Small intestine (tissue), 7 donors: ENCODE results near the gene KAT2B. TPM values are rescaled to one million over a fixed set of nuclear protein-coding genes. Genes with fewer than 3 reads are reported as not detected.

Experiments
- DNase-seq, 2 donors: peaks; one replicate each; pipeline versions ENCODE4 v3.0.0 to v3.0.0-alpha.2; 2013
- FAIRE-seq: peaks from 2 replicates; lab custom pipeline; 2012; peaks lifted over from hg19 to GRCh38; lab: Jason Lieb, UNC
- H3K27ac ChIP-seq, 3 donors: one replicate each; pipeline ENCODE4 v1.5.1; 2013; ENCODE audit warnings: low read length in 2 of 3, mild to moderate bottlenecking in 2 of 3, control low read depth in 1 of 3, inconsistent platforms in 1 of 3, low read depth in 1 of 3, moderate library complexity in 1 of 3
- H3K27me3 ChIP-seq, 3 donors: one replicate each; pipeline ENCODE4 v1.6.1; 2013; ENCODE audit warnings: low read length in 3 of 3, inconsistent platforms in 1 of 3; ENCODE audit not compliant: control insufficient read depth in 3 of 3, insufficient read depth in 3 of 3
- H3K36me3 ChIP-seq, 3 donors: one replicate each; pipeline ENCODE4 v1.6.1; 2013; ENCODE audit warnings: low read length in 3 of 3, inconsistent platforms in 1 of 3, low read depth in 1 of 3, mild to moderate bottlenecking in 1 of 3, moderate library complexity in 1 of 3; ENCODE audit not compliant: control insufficient read depth in 3 of 3, insufficient read depth in 2 of 3
- H3K4me1 ChIP-seq, 3 donors: one replicate each; pipeline ENCODE4 v1.6.1; 2013; ENCODE audit warnings: low read length in 2 of 3, inconsistent platforms in 1 of 3, low read depth in 1 of 3, mild to moderate bottlenecking in 1 of 3, moderate library complexity in 1 of 3; ENCODE audit not compliant: control insufficient read depth in 3 of 3, insufficient read depth in 2 of 3
- H3K4me3 ChIP-seq, 3 donors: one replicate each; pipeline ENCODE4 v1.5.1; 2013; ENCODE audit warnings: low read length in 3 of 3, control low read depth in 1 of 3, inconsistent platforms in 1 of 3, low read depth in 1 of 3, mild to moderate bottlenecking in 1 of 3, moderate library complexity in 1 of 3
- H3K9me3 ChIP-seq, 2 donors: one replicate each; pipeline ENCODE4 v1.6.1; 2013; ENCODE audit warnings: low read depth in 1 of 2, low read length in 1 of 2; ENCODE audit not compliant: control insufficient read depth in 2 of 2, insufficient read depth in 1 of 2
- WGBS, 3 donors: extraction: QIAGEN DNeasy Blood & Tissue Kit; methylation state at CpG; one replicate each; pipeline ENCODE4 v1.1.7; 2013; 5-methylcytosine and 5-hydroxymethylcytosine counted together
- polyA plus RNA-seq, 4 donors: library from polyadenylated mRNA; stranded (reverse) in 3 of 4; unstranded in 1 of 4; fragments of 200-250 nt in 3 of 4; fragments of 120-200 nt in 1 of 4; gene quantifications; one replicate each; pipeline versions ENCODE4 v1.2.1 to v1.2.3, GENCODE V29; 2013
- donor health status: healthy with polysubstance abuse.
- donor health status: control.
- donor health status: control.
- donor health status: Bipolar disorder and iron deficiency.
- donor health status: healthy.

KAT2B gene
- polyA plus RNA-seq, 4 donors: 7.1 to 28.0 (median 20.4) TPM

GRCh38 chr3:20064796-20065564 is 24.7 kb downstream of the KAT2B start:
- H3K27me3 ChIP-seq: no peaks in the 10 kb centered on the region
- no peak overlapping the region for H3K4me3 ChIP-seq
- H3K4me1 ChIP-seq: no peaks in the 10 kb centered on the region
- H3K27ac ChIP-seq: no peak overlapping the region
- DNase-seq (peak in 1 of 2 donors; percentile 13), FAIRE-seq (no peak)
- H3K36me3 ChIP-seq: no peaks in the 10 kb centered on the region
- no peaks in the 10 kb centered on the region for H3K9me3 ChIP-seq
- WGBS, 3 donors: 52 to 66% (median 66%) methylated on average over 5 of the region's 5 CpGs

- FAIRE-seq (no peak), DNase-seq (no peak)
- Histone ChIP-seq H3K27me3 (no peaks in the 10 kb centered on the region), H3K36me3 (no peaks in the 10 kb centered on the region), H3K4me1 (no peaks in the 10 kb centered on the region), H3K4me3 (no peak overlapping the region), H3K27ac (no peak overlapping the region), H3K9me3 (no peaks in the 10 kb centered on the region)
- WGBS, 3 donors: 86 to 100% (median 88%) methylated on average over 1 of the region's 1 CpG
These were observed 25.8 kb downstream of the KAT2B start for GRCh38 chr3:20066079-20066478.

GRCh38 chr3:20066850-20067617 is 26.8 kb downstream of the KAT2B start:
- Histone ChIP-seq H3K4me1 (no peaks in the 10 kb centered on the region), H3K36me3 (peaks cover 0 to 5% (median 0%) of the 10 kb centered on the region in 3 donors), H3K27me3 (no peaks in the 10 kb centered on the region), H3K4me3 (no peak overlapping the region), H3K27ac (no peak overlapping the region), H3K9me3 (no peaks in the 10 kb centered on the region)
- 62 to 78% (median 78%) methylated on average over 6 of the region's 6 CpGs for WGBS, 3 donors
- no peak for FAIRE-seq
- DNase-seq: no peak

- WGBS, 3 donors: 73 to 92% (median 77%) methylated on average over 3 of the region's 3 CpGs
- H3K4me3 ChIP-seq: no peak overlapping the region
- H3K27ac ChIP-seq: no peak overlapping the region
- no peaks in the 10 kb centered on the region for H3K27me3 ChIP-seq
- DNase-seq (no peak), FAIRE-seq (no peak)
- no peaks in the 10 kb centered on the region for H3K4me1 ChIP-seq
- H3K36me3 ChIP-seq: peaks cover 0 to 5% (median 0%) of the 10 kb centered on the region in 3 donors
- H3K9me3 ChIP-seq: no peaks in the 10 kb centered on the region
These were observed 28.4 kb downstream of the KAT2B start for GRCh38 chr3:20068512-20069177.

- no peak for DNase-seq
- H3K9me3 ChIP-seq: no peaks in the 10 kb centered on the region
- peaks cover 0 to 5% (median 0%) of the 10 kb centered on the region in 3 donors for H3K36me3 ChIP-seq
- FAIRE-seq: no peak
- H3K27me3 ChIP-seq: no peaks in the 10 kb centered on the region
- H3K4me1 ChIP-seq: no peaks in the 10 kb centered on the region
- no peak overlapping the region for H3K27ac ChIP-seq
- H3K4me3 ChIP-seq: no peak overlapping the region
These were observed 28.9 kb downstream of the KAT2B start for GRCh38 chr3:20069178-20069532.

- no peaks in the 10 kb centered on the region for H3K4me1 ChIP-seq
- peaks cover 0 to 5% (median 0%) of the 10 kb centered on the region in 3 donors for H3K36me3 ChIP-seq
- no peaks in the 10 kb centered on the region for H3K27me3 ChIP-seq
- FAIRE-seq (no peak), DNase-seq (no peak)
- H3K4me3 ChIP-seq: no peak overlapping the region
- WGBS, 3 donors: 89 to 99% (median 90%) methylated on average over 2 of the region's 2 CpGs
- H3K27ac ChIP-seq: no peak overlapping the region
- H3K9me3 ChIP-seq: no peaks in the 10 kb centered on the region
These were observed 30.9 kb downstream of the KAT2B start for GRCh38 chr3:20071175-20071574.

- Histone ChIP-seq H3K27ac (no peak overlapping the region), H3K9me3 (no peaks in the 10 kb centered on the region), H3K4me3 (no peak overlapping the region), H3K27me3 (no peaks in the 10 kb centered on the region), H3K4me1 (no peaks in the 10 kb centered on the region), H3K36me3 (peaks cover 0 to 5% (median 0%) of the 10 kb centered on the region in 3 donors)
- no peak for DNase-seq
- 80 to 91% (median 89%) methylated on average over 6 of the region's 6 CpGs for whole genome bisulfite sequencing, 3 donors
- FAIRE-seq: no peak
These were observed 32.2 kb downstream of the KAT2B start for GRCh38 chr3:20072422-20072821.

- H3K36me3 ChIP-seq: peaks cover 0 to 5% (median 0%) of the 10 kb centered on the region in 3 donors
- no peak for FAIRE-seq
- no peak overlapping the region for H3K27ac ChIP-seq
- 79 to 81% (median 81%) methylated on average over 5 of the region's 5 CpGs for WGBS, 3 donors
- no peaks in the 10 kb centered on the region for H3K4me1 ChIP-seq
- H3K4me3 ChIP-seq: no peak overlapping the region
- no peak for DNase-seq
- no peaks in the 10 kb centered on the region for H3K27me3 ChIP-seq
- H3K9me3 ChIP-seq: no peaks in the 10 kb centered on the region
These were observed 32.8 kb downstream of the KAT2B start for GRCh38 chr3:20073068-20073467.
